HEK293 (cell line): ENCODE results near the gene NAIF1.

Experiments used
- CTCF ChIA-PET: fragments of 350-600 bp; formaldehyde crosslinking; extraction: SDS; loops from one replicate; lab custom pipeline; 2021; ENCODE audit warnings: antibody characterized with exemption; lab: Yijun Ruan, JAX
- POLR2A ChIA-PET: fragments of 300-600 bp; formaldehyde crosslinking; extraction: SDS; loops from one replicate; lab custom pipeline; 2020; ENCODE audit warnings: antibody characterized with exemption, inconsistent platforms; lab: Yijun Ruan, JAX
- H3K27ac ChIP-seq: fragments of 200-500 bp; sonication (Bioruptor generic); 2 replicates; pipeline ENCODE4 v1.5.1; 2014; ENCODE audit warnings: low read depth, low read length, control low read depth, inconsistent platforms; ENCODE audit errors: extremely low read depth
- H3K36me3 ChIP-seq, 2 experiments: fragments of 200-500 bp in 1 of 2; sonication (Bioruptor generic) in 1 of 2; 1 replicate in 1 of 2; 2 replicates in 1 of 2; pipeline ENCODE4 v1.5.1; 2014 to 2017; ENCODE audit warnings: inconsistent platforms in 2 of 2, low read length in 2 of 2; ENCODE audit not compliant: control insufficient read depth in 2 of 2, insufficient read depth in 1 of 2
- H3K4me1 ChIP-seq: fragments of 200-500 bp; sonication (Bioruptor generic); 2 replicates; pipeline ENCODE4 v1.5.1; 2014; ENCODE audit warnings: mild to moderate bottlenecking, low read length, inconsistent platforms; ENCODE audit not compliant: control insufficient read depth, insufficient read depth
- H3K4me3 ChIP-seq: 2 replicates; pipeline ENCODE4 v1.5.1; 2011; ENCODE audit warnings: low read depth, mild to moderate bottlenecking, control low read depth, low read length, moderate library complexity
- H3K9me3 ChIP-seq: fragments of 200-500 bp; sonication (Bioruptor generic); 2 replicates; pipeline ENCODE4 v1.5.1; 2014; ENCODE audit warnings: low read depth, low read length, inconsistent platforms; ENCODE audit not compliant: control insufficient read depth, insufficient read depth
- BCL11B ChIP-seq: fragments of 450-650 bp; formaldehyde crosslinking; IDR thresholded peaks from 2 replicates; pipeline ENCODE4 v1.5.1; 2016; ENCODE audit warnings: low read depth, missing biosample characterization, missing genetic modification characterization
- EGR2 ChIP-seq: fragments of 450-650 bp; formaldehyde crosslinking; IDR thresholded peaks from 2 replicates; pipeline ENCODE4 v1.5.1; 2016; ENCODE audit warnings: low read depth, missing biosample characterization, missing genetic modification characterization
- GLIS1 ChIP-seq: fragments of 450-650 bp; formaldehyde crosslinking; IDR thresholded peaks from 2 replicates; pipeline ENCODE4 v1.5.1; 2016; ENCODE audit warnings: missing biosample characterization, missing genetic modification characterization
- KLF10 ChIP-seq: fragments of 450-650 bp; IDR thresholded peaks from 2 replicates; pipeline ENCODE4 v1.5.1; 2018; ENCODE audit warnings: missing biosample characterization, mild to moderate bottlenecking, missing genetic modification characterization
- KLF9 ChIP-seq: fragments of 450-650 bp; formaldehyde crosslinking; IDR thresholded peaks from 2 replicates; pipeline ENCODE4 v1.5.1; 2016; ENCODE audit warnings: missing biosample characterization, missing genetic modification characterization, low read depth
- SP2 ChIP-seq: fragments of 450-650 bp; formaldehyde crosslinking; IDR thresholded peaks from 2 replicates; pipeline ENCODE4 v1.5.1; 2016; ENCODE audit warnings: missing biosample characterization, missing genetic modification characterization
- WT1 ChIP-seq: fragments of 450-650 bp; formaldehyde crosslinking; IDR thresholded peaks from 2 replicates; pipeline ENCODE4 v1.5.1; 2016; ENCODE audit warnings: missing biosample characterization, missing genetic modification characterization
- ZBTB17 ChIP-seq: fragments of 450-650 bp; formaldehyde crosslinking; IDR thresholded peaks from 2 replicates; pipeline ENCODE4 v1.5.1; 2016; ENCODE audit warnings: missing biosample characterization, missing genetic modification characterization
- ZFHX2 ChIP-seq: fragments of 450-650 bp; formaldehyde crosslinking; conservative IDR thresholded peaks from 2 replicates; pipeline ENCODE4 v1.5.1; 2016; ENCODE audit warnings: missing biosample characterization, missing genetic modification characterization
- ZFP69B ChIP-seq: fragments of 450-650 bp; formaldehyde crosslinking; IDR thresholded peaks from 2 replicates; pipeline ENCODE4 v1.5.1; 2016; ENCODE audit warnings: missing biosample characterization, missing genetic modification characterization
- ZNF335 ChIP-seq: fragments of 450-650 bp; formaldehyde crosslinking; conservative IDR thresholded peaks from 2 replicates; pipeline ENCODE4 v1.5.1; 2016; ENCODE audit warnings: missing biosample characterization, missing genetic modification characterization
- ZNF394 ChIP-seq: fragments of 450-650 bp; formaldehyde crosslinking; IDR thresholded peaks from 2 replicates; pipeline ENCODE4 v1.5.1; 2016; ENCODE audit warnings: missing biosample characterization, missing genetic modification characterization, mild to moderate bottlenecking, moderate library complexity, borderline replicate concordance
- ZNF423 ChIP-seq: fragments of 450-650 bp; formaldehyde crosslinking; IDR thresholded peaks from 2 replicates; pipeline ENCODE4 v1.5.1; 2016; ENCODE audit warnings: missing biosample characterization, missing genetic modification characterization
- ZNF548 ChIP-seq: fragments of 450-650 bp; formaldehyde crosslinking; IDR thresholded peaks from 2 replicates; pipeline ENCODE4 v1.5.1; 2016; ENCODE audit warnings: missing biosample characterization, missing genetic modification characterization
- ZNF677 ChIP-seq: fragments of 450-650 bp; IDR thresholded peaks from 2 replicates; pipeline ENCODE4 v1.5.0; 2018; ENCODE audit warnings: missing biosample characterization, mild to moderate bottlenecking, missing genetic modification characterization, moderate library complexity
- ZSCAN23 ChIP-seq: fragments of 450-650 bp; formaldehyde crosslinking; IDR thresholded peaks from 2 replicates; pipeline ENCODE4 v1.5.1; 2016; ENCODE audit warnings: missing biosample characterization, missing genetic modification characterization
- ZXDB ChIP-seq: fragments of 450-650 bp; formaldehyde crosslinking; IDR thresholded peaks from 2 replicates; pipeline ENCODE4 v1.5.1; 2016; ENCODE audit warnings: missing biosample characterization, missing genetic modification characterization
- TF ChIP-seq, protein P1 (sequence below): fragments of 450-650 bp; formaldehyde crosslinking; IDR thresholded peaks from 2 replicates; pipeline ENCODE4 v1.5.1; 2016; ENCODE audit warnings: missing biosample characterization, missing genetic modification characterization
- TF ChIP-seq, protein P2 (sequence below): sonication (generic); formaldehyde crosslinking; IDR thresholded peaks from 2 replicates; pipeline ENCODE4 v1.8.1; 2022; ENCODE audit warnings: mild to moderate bottlenecking, moderate library complexity, missing genetic modification reagents
- TF ChIP-seq, protein P3 (sequence below): fragments of 450-650 bp; formaldehyde crosslinking; IDR thresholded peaks from 2 replicates; pipeline ENCODE4 v1.5.1; 2016; ENCODE audit warnings: missing biosample characterization, missing genetic modification characterization
- TF ChIP-seq, protein P4 (sequence below): fragments of 450-650 bp; formaldehyde crosslinking; IDR thresholded peaks from 2 replicates; pipeline ENCODE4 v1.5.1; 2016; ENCODE audit warnings: missing biosample characterization, missing genetic modification characterization
- TF ChIP-seq, protein P5 (sequence below): fragments of 450-650 bp; formaldehyde crosslinking; IDR thresholded peaks from 2 replicates; pipeline ENCODE4 v1.5.1; 2017; ENCODE audit warnings: missing biosample characterization, missing genetic modification characterization
- TF ChIP-seq, protein P6 (sequence below): fragments of 450-650 bp; formaldehyde crosslinking; IDR thresholded peaks from 2 replicates; pipeline ENCODE4 v1.5.1; 2016; ENCODE audit warnings: missing biosample characterization, missing genetic modification characterization
- TF ChIP-seq, protein P7 (sequence below): fragments of 450-650 bp; formaldehyde crosslinking; IDR thresholded peaks from 2 replicates; pipeline ENCODE4; 2016; ENCODE audit warnings: missing biosample characterization, missing genetic modification characterization

The NAIF1 gene, protein sequence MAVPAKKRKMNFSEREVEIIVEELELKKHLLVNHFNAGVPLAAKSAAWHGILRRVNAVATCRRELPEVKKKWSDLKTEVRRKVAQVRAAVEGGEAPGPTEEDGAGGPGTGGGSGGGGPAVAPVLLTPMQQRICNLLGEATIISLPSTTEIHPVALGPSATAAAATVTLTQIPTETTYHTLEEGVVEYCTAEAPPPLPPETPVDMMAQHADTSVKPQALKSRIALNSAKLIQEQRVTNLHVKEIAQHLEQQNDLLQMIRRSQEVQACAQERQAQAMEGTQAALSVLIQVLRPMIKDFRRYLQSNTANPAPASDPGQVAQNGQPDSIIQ

DNA sequence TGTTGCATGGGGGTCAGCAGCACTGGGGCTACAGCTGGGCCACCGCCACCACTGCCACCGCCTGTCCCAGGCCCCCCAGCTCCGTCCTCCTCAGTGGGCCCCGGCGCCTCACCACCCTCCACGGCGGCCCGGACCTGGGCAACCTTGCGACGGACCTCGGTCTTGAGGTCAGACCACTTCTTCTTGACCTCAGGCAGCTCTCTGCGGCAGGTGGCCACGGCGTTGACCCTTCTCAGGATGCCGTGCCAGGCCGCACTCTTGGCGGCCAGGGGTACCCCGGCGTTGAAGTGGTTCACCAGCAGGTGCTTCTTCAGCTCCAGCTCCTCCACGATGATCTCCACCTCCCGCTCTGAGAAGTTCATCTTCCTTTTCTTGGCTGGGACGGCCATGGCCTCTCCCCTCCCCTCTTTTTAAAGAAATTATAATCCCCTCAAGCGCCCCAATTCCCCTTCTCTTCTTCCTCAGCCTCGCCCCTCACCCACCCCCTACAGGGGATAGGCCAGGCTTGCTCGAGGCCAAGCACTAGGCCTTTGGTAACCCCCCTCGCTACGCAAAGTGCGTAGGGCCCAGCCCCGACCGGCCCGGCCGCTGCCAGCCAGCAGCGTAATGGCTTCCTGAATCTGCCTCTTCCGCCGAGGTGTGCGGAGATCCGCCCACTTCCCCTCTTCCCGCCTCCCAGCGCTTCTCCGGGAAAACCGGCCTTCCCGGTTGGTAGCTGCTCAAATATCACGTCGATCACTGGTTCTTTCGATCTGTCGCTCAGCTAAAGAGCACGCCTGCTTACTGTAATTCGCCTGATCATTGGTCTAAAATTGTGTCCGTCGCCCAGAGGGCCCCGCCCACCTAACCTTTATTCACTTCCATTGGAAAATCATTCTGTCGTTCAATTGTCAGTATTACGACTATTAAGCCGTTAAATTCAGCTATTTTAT lies at the start of gene NAIF1:
Gene NAIF1, minus strand, starts transcription at position 608 of the 932 bp plus-strand sequence. Its CDS starts 219 bp downstream, at position 389.
- H3K36me3 ChIP-seq = peaks cover 0 to 12% of the 10 kb centered on the region in 2 experiments; a peak in 1 of 3 replicates
- POLR2A ChIA-PET = interaction anchor here (0.5 to 2.1 kb wide), 20 partner anchors 14 to 497 kb away, joined by 3 to 9 read pairs (median 4); partner anchors contain the start of genes BBLN and EEIG1
- H3K4me3 ChIP-seq = peak within 1 kb of the TSS; percentile 80
- H3K9me3 ChIP-seq = no peaks in the 10 kb centered on the region
- no peaks in the 10 kb centered on the region; the same call in 1 of the 2 replicates for H3K4me1 ChIP-seq
- peak within 1 kb of the TSS; percentile 77 for H3K27ac ChIP-seq
- CTCF ChIA-PET = interaction anchor here (0.6 to 2.2 kb wide), 11 partner anchors 14 to 188 kb away, joined by 3 to 14 read pairs (median 4); no protein-coding TSS in a partner anchor
- TF ChIP-seq ZXDB (tag by site-specific recombination) = peak; percentile 46
- TF ChIP-seq, protein P1, sequence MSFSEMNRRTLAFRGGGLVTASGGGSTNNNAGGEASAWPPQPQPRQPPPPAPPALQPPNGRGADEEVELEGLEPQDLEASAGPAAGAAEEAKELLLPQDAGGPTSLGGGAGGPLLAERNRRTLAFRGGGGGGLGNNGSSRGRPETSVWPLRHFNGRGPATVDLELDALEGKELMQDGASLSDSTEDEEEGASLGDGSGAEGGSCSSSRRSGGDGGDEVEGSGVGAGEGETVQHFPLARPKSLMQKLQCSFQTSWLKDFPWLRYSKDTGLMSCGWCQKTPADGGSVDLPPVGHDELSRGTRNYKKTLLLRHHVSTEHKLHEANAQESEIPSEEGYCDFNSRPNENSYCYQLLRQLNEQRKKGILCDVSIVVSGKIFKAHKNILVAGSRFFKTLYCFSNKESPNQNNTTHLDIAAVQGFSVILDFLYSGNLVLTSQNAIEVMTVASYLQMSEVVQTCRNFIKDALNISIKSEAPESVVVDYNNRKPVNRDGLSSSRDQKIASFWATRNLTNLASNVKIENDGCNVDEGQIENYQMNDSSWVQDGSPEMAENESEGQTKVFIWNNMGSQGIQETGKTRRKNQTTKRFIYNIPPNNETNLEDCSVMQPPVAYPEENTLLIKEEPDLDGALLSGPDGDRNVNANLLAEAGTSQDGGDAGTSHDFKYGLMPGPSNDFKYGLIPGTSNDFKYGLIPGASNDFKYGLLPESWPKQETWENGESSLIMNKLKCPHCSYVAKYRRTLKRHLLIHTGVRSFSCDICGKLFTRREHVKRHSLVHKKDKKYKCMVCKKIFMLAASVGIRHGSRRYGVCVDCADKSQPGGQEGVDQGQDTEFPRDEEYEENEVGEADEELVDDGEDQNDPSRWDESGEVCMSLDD (tag by site-specific recombination) = 0 out of 2 replicates have a peak, but pooled peaks have one; percentile 17
- no peak for TF ChIP-seq ZSCAN23 (tag by site-specific recombination)
- no peak for TF ChIP-seq ZNF548
- TF ChIP-seq SP2 (tag by site-specific recombination) = peak; percentile 98
- TF ChIP-seq KLF9 = peak; percentile 48
- peak; percentile 59 for TF ChIP-seq EGR2 (tag by site-specific recombination)
- TF ChIP-seq, protein P2, sequence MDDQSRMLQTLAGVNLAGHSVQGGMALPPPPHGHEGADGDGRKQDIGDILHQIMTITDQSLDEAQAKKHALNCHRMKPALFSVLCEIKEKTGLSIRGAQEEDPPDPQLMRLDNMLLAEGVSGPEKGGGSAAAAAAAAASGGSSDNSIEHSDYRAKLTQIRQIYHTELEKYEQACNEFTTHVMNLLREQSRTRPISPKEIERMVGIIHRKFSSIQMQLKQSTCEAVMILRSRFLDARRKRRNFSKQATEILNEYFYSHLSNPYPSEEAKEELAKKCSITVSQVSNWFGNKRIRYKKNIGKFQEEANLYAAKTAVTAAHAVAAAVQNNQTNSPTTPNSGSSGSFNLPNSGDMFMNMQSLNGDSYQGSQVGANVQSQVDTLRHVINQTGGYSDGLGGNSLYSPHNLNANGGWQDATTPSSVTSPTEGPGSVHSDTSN (CRISPR knock-in tag) = peak; percentile 94; the same call in 1 of the 2 replicates
- TF ChIP-seq, protein P3, sequence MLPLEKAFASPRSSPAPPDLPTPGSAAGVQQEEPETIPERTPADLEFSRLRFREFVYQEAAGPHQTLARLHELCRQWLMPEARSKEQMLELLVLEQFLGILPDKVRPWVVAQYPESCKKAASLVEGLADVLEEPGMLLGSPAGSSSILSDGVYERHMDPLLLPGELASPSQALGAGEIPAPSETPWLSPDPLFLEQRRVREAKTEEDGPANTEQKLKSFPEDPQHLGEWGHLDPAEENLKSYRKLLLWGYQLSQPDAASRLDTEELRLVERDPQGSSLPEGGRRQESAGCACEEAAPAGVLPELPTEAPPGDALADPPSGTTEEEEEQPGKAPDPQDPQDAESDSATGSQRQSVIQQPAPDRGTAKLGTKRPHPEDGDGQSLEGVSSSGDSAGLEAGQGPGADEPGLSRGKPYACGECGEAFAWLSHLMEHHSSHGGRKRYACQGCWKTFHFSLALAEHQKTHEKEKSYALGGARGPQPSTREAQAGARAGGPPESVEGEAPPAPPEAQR (tag by site-specific recombination) = no peak
- TF ChIP-seq, protein P4, sequence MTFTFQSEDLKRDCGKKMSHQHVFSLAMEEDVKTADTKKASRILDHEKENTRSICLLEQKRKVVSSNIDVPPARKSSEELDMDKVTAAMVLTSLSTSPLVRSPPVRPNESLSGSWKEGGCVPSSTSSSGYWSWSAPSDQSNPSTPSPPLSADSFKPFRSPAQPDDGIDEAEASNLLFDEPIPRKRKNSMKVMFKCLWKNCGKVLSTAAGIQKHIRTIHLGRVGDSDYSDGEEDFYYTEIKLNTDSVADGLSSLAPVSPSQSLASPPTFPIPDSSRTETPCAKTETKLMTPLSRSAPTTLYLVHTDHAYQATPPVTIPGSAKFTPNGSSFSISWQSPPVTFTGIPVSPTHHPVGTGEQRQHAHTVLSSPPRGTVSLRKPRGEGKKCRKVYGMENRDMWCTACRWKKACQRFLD (tag by site-specific recombination) = no peak
- TF ChIP-seq ZFP69B (tag by site-specific recombination) = peak; percentile 43; the same call in 1 of the 2 replicates
- TF ChIP-seq WT1 = no peak
- TF ChIP-seq, protein P5, sequence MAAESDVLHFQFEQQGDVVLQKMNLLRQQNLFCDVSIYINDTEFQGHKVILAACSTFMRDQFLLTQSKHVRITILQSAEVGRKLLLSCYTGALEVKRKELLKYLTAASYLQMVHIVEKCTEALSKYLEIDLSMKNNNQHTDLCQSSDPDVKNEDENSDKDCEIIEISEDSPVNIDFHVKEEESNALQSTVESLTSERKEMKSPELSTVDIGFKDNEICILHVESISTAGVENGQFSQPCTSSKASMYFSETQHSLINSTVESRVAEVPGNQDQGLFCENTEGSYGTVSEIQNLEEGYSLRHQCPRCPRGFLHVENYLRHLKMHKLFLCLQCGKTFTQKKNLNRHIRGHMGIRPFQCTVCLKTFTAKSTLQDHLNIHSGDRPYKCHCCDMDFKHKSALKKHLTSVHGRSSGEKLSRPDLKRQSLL (tag by site-specific recombination) = no peak
- TF ChIP-seq GLIS1 = 0 out of 2 replicates have a peak, but pooled peaks have one; percentile 6
- TF ChIP-seq, protein P6, sequence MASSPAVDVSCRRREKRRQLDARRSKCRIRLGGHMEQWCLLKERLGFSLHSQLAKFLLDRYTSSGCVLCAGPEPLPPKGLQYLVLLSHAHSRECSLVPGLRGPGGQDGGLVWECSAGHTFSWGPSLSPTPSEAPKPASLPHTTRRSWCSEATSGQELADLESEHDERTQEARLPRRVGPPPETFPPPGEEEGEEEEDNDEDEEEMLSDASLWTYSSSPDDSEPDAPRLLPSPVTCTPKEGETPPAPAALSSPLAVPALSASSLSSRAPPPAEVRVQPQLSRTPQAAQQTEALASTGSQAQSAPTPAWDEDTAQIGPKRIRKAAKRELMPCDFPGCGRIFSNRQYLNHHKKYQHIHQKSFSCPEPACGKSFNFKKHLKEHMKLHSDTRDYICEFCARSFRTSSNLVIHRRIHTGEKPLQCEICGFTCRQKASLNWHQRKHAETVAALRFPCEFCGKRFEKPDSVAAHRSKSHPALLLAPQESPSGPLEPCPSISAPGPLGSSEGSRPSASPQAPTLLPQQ (tag by site-specific recombination) = 0 out of 2 replicates have a peak, but pooled peaks have one; percentile 40
- TF ChIP-seq, protein P7, sequence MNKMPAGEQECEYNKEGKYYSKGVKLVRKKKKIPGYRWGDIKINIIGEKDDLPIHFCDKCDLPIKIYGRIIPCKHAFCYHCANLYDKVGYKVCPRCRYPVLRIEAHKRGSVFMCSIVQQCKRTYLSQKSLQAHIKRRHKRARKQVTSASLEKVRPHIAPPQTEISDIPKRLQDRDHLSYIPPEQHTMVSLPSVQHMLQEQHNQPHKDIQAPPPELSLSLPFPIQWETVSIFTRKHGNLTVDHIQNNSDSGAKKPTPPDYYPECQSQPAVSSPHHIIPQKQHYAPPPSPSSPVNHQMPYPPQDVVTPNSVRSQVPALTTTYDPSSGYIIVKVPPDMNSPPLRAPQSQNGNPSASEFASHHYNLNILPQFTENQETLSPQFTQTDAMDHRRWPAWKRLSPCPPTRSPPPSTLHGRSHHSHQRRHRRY (tag by site-specific recombination) = no peak
- TF ChIP-seq ZBTB17 (tag by site-specific recombination) = no peak; the same call in 1 of the 2 replicates
- 0 out of 2 replicates have a peak, but pooled peaks have one; percentile 3 for TF ChIP-seq KLF10 (tag by site-specific recombination)
- peak; percentile 14; the same call in 1 of the 2 replicates for TF ChIP-seq ZNF423 (tag by site-specific recombination)
- TF ChIP-seq ZNF677 (tag by site-specific recombination) = peak; percentile 99
- peak; percentile 25; the same call in 1 of the 2 replicates for TF ChIP-seq BCL11B
- 0 out of 2 replicates have a peak, but pooled peaks have one; percentile 5 for TF ChIP-seq ZNF335 (tag by site-specific recombination)
- TF ChIP-seq ZNF394 (tag by site-specific recombination) = peak; percentile 64; the same call in 1 of the 2 replicates
- peak; percentile 68; the same call in 1 of the 2 replicates for TF ChIP-seq ZFHX2 (tag by site-specific recombination)
